ENCODE results near the gene TMEM175.

The TMEM175 gene, protein sequence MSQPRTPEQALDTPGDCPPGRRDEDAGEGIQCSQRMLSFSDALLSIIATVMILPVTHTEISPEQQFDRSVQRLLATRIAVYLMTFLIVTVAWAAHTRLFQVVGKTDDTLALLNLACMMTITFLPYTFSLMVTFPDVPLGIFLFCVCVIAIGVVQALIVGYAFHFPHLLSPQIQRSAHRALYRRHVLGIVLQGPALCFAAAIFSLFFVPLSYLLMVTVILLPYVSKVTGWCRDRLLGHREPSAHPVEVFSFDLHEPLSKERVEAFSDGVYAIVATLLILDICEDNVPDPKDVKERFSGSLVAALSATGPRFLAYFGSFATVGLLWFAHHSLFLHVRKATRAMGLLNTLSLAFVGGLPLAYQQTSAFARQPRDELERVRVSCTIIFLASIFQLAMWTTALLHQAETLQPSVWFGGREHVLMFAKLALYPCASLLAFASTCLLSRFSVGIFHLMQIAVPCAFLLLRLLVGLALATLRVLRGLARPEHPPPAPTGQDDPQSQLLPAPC

DNA sequence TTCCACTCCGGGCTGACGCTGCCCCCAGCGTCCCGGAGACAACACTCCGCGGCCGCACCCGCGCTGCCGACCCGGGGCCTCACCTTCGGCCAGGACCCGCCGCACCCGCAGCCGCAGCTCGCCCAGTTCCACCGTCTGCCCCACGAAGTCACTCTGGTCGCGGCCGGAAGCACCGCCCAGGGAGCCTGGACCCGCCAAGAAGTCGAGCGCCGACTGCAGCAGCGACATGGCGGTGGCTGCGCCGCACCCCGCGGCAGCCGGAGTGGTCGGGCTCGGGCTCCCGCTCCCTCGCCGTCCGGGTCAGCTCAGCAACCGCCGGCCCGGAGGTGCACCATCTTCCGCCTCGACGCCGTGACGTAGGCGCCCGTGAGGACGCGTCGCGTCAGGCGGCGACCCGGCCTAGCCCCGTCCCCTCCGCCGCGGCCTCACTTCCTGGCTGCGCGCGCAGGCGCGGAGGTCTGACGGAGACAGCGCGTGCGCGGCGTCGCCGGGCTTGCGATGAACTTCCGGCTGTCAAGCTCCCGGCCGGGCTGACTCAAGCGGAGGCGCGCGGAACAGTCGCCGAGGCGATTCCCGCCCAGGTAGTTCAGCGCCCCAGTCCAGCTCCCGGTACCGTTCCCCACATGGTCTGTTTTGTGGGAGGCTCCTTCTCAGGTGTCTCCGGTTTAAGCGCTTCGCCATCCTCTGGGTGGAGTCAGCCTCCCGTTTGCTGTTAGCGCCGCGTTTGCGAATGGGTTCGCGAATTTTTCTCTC, at the start of gene TMEM175, which contains the start of gene GAK:
TSS of gene TMEM175 (plus strand) at position 501 of the 753 bp plus-strand sequence. CDS start 15,280 bp downstream, outside the sequence.
TSS of gene GAK (minus strand) at position 357 of the 753 bp plus-strand sequence. CDS start at position 228, 129 bp downstream.
- DNase-seq = peak; percentile 98

DNA sequence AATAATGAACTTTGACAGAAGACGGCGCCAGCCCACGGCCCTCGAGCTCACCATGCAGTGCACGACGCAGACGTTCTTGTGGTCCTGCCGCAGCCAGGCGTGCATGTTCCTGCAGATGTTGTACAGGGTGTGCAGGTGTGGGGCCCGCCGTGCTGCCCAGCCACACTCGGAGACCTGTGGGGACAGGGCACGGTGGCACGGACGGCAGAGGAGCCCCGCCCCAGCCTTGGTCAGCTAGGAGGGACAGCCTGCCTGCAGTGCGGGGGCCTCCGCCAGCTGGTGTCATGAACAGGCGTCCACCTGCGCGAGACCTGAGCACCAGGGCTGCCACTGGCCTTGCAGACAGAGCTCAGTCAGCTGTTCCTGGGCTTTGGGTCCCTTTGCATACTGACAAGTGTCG, 49.6 kb upstream of the TMEM175 start:
- no peak for DNase-seq

DNA sequence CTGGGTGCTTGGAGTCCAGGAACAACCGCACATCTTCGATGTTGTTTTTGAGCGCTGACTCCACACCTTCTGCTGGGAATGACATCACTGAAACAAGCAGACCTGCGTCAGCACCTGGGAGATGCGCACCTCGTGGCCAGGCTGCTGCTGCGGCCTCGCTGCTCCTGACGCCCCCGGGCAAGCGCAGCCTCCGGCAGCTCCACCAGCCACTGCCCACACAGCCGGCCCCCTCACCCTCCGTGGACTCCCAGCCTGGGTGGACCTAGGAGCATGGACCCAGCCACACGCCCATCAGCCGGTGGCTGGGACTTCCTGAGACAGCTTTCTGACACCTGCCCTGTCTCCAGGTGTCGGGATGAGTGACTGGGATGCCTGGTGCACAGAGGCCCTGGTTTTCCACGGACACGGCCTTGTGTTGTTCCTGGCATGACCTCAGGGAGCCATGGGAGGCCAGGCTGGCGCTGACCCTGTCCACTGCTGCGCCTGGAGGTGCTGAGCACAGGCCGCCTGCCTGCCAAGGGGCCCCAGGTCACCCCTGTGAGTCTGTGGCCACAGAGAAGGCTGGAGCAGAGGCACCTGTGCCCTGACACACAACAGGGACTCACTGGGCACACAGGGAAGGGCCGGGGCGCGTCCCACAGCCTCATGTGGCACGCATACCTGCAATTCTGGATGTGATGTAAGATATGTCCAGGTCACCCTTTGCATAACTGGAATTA, 48.7 kb upstream of the TMEM175 start:
- DNase-seq = no peak

DNA sequence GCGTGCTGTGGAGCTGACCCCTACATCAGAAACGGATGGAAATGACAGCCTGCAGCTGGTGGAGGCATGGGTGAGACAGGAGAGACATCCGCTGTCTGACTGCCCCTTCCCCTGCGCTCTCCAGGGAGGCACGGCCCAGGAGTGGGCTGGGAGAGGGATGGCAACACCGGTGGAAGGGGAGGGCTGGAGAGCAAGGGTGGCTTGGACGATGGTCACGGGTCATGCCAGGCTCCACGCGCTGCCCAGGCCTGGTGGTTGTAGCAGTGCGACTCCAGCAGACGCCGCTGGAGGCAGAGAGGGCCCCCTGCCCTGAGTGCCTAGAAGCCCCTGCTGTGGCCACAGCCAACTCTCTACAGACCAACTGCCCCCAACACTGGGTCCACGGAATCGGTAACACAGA, 48.0 kb upstream of the TMEM175 start:
- DNase-seq = no peak

DNA sequence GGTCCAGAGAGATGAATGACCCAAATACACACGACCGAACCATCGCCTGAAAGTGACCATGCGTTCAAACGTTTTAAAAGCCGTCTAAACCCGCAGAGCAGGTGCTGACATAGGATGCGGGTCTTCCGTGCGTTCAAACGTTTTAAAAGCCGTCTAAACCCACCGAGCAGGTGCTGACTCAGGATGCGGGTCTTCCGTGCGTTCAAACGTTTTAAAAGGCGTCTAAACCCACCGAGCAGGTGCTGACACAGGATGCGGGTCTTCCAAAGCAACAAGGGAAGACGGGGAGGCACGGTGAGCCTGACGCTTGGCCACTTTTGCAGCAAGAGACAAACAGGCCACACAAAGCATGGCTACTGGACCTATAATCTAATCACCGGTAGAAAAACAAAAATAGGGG, 47.4 kb upstream of the TMEM175 start:
- no peak for DNase-seq

DNA sequence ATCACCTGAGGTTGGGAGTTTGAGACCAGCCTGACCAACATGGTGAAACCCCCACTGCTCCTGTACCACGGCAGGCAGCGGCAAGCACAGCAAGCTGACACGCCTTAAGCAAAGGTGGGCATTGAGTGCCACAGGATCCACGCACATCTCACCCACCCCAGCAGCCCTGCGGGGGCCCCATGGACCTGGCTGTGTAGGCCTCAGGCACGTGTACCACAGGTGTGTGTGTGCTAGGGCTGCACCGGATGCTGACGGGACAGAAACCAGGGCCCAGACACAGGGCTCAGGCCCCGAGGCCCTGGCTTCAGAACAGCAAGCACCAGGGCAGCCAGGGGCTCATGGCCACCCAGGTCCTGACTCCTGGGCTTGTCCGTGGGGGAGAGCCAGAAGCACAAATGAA, 46.9 kb upstream of the TMEM175 start:
- DNase-seq = no peak

DNA sequence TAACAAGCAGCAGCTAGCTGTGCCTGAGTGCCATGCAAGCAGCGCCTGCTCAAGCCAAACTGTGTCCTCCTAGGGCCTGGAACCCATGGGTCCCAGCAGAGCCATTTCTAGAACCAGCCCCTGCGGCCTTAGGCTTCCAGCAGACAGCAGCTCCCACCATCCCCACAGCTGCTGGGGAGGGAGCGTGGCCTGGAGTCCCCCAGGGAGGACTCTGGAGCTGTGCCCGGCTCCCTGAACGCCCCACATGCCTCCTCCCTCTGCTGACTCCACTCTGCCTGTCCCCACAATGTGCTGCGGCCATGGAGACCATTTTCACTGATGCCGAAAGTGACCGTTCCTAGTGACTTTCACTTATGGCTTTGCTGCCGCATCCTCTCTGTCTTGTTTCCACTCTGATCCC, 46.0 kb upstream of the TMEM175 start:
- DNase-seq = no peak

DNA sequence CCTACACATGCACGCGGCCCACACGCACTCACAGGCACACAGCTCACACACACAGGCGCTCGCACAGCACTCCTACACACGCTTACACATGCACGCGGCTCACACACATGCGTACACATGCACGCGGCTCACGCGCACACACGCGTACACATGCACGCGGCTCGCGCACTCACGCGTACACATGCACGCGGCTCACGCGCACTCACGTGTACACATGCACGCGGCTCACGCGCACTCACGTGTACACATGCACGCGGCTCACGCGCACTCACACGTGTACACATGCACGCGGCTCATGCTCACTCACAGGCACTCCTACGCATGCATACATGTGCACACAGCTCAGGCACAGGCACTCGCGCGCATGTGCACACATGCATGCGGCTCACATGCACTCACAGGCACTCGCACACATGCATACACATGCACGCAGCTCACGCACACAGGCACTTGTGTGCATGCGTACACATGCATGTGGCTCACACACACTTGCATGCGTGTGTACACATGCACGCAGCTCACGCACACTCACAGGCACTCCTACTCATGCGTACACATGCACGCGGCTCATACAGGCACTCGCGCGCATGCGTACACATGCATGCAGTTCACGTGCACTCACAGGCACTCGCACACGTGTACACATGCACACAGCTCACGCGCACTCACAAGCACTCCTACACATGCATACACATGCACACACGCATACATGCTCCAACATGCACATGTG, 45.1 kb upstream of the TMEM175 start:
- DNase-seq = no peak

DNA sequence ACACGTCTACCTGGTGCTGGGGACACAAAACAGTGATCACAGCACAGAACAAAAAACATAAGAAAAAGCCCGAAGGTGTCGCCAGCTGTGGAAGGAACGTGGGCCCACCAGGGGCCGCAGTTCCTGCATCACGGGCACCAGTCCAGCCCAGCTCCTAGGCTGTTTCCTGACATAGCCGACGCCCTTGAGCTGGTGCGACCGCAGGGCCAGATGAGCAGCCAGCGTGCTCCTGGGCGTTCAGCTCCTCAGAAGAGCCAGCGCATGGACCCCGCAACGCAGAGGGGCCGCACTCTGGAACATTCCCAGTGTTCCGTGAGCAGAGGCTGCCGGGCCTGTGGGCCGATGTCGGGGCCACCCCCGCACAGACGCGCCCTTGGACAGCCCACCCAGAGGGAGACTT, 44.2 kb upstream of the TMEM175 start:
- DNase-seq = no peak

DNA sequence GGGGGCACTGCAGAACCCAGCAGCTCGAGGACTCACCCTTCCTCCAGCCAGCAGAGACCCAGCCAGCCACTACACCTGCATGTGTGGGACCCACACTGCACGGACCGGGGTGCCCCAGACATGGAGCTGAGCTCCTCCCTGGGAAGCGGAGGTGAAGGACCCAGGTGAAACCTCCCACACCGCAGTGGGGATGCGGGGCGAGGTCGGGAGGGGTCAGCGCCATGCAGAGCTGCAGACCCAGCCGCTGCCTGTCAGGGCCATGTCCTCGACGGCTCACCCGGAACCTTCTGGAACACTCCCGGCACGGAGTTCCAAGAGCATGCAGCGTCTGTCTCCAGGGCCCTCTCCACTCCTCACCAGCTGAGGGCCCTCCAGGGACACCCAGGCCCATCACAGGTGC, 42.7 kb upstream of the TMEM175 start:
- DNase-seq = no peak

DNA sequence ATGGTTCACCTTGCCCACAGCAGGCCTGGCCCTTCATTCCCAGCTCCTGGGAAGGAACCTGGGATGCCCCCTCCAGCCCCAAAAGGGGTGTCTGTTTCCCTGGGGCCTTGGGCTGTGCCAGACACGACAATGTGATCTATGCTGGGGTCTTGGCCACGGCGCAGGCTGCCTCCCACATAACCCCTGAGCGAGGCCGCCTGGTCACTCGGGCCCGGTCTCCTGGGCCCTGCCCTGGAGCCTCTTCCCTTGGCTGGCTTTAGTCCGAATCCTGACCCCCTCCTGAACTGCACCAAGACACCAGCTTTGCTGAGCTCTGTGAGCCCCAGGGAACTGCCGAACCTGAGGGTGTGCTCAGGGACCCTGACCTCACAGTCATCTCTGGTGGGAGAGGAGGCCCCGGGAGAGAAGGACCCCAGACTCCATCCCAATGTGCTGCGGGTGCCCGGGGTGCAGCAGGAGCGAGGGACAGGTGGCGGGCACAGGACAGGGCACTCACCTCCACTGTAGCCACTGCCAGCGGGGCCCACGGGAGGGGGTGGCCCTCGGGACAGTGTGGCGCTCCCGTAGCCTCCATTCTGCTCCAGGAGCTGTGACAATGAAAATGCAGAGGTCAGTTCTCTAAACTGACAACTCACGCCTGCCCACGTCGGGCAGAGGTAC, 42.1 kb upstream of the TMEM175 start:
- DNase-seq = no peak

DNA sequence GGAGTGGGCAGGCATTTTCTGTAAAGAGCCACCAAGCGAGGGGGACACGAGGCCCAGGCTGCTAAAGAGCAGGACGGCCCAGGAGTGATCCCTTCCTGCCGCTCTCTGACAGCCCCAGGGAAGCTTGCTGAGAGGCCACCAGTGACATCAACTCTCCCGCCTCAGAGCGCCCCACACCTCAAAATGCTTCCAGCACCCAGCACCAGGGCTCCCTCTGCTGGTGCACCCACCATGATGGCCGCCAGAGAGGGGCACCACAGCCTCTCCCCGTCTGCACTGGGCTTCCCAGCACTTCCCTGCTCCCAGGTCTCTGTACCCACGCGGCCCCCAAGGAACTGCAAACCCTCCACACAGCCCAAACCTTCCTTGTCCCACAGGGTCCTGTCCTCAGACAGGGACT, 40.5 kb upstream of the TMEM175 start:
- DNase-seq = peak; percentile 44

DNA sequence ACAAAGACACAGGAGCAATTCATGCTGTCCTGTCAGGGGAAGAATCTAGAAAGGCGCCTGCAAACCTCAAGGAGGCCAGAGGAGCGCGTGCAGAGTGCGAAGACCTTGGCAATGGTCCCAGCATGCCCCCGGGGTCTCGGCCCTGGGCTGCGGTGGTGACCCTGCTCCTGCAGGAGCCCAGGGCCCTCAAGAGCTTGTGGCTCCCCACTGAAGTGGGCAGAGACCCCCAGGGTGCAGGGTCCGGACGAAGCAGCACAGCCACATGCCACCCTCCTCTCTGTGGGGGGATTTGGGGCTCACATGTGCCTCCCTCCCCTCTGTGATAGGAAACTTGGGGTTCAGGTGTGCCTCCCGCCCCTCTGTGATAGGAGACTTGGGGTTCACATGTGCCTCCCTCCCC, 39.5 kb upstream of the TMEM175 start:
- no peak for DNase-seq

DNA sequence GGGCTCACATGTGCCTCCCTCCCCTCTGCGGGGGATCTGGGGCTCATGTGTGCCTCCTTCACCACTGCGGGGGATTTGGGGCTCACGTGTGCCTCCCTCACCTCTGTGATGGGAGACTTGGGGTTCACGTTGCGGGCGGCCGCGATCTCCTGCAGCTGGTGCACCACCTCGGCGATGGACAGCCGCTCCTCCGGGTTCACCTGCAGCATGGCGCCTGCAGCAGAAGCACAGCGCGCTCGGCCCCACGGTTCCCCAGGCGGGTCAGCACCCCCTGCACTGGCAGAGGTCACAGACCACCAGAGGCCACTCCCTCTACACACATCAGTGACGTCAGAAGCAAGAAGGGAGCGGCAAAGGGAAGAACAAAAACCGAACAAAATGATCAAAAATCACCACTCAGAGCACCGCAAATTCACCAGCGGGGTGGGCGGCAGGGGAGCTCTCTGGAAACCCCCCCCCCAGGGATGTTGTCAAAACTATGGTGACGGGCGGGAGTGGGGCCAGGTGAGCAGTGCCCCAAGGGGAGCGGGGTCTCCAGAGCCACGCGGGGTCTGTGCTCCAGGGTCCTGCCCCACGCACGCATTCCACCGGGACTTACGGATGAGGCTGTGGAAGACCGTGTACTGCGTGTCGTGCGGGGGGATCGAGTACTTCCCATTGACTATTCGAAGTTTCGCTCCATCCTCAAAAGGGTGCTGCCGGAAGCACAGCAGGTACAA, 38.8 kb upstream of the TMEM175 start:
- no peak for DNase-seq

DNA sequence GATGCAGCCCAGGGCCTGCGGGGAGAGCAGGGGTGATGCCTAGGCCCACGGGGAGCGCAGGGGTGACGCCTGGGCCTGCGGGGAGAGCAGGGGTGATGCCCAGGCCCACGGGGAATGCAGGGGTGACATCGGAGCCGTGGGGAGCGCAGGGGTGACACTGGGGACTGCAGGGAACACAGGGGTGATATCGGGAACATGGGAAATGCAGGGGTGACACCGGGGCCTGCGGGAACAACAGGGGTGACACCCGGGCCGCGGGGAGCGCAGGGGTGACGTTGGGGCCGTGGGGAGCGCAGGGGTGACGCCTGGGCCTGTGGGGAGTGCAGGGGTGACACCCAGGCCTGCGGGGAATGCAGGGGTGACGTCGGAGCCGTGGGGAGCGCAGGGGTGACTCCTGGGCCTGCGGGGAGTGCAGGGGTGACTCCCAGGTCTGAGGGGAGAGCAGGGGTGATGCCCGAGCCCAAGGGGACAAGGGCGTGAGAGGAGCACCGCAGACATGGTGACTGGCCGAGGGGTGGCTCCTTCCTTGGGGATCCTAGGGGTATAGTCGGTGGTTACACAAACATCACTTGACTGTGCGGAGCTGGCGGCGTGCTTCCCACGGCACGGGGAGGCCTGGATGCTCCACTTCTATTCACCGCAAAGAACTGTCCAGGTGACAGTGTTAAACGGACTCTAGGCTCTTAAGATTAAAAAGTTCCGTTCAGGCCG, 38.1 kb upstream of the TMEM175 start:
- no peak for DNase-seq

DNA sequence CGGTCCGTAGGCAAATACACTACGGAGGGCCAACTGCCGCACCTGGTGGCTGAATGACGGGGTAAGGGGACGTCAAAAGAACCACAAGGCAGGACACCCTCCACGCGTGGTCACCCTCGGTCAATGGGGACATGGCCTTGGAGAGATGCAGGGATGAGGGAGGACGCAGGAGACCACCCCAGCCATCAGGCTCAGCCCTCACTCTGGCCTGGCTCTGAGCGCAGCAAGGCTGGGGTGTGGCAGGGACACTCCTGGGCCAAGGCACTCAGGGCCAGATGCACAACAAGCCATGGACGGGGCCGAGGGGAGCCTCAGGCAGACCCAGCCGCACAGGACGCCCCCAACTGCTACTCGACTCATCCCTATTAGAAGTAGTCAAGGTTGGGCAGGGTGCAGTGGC, 36.7 kb upstream of the TMEM175 start:
- DNase-seq = no peak

DNA sequence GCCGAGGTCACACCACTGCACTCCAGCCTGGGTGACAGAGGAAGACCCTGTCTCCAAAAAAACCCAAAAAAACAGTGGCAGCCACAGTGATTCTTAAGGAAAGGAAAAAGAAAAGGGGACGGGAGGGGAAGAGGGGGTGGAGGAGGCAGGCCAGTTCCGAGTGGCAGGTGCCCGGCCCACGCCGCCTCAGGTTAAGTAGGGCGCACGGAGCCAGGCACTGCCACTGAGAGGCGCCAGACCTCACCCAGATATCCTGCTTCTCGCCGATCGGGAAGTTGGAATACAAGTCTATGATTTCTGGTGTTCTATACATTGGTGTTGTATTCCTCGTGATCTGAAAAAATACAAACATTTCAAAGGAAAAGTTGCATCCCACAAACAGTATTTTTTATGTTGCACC, 36.0 kb upstream of the TMEM175 start:
- no peak for DNase-seq

DNA sequence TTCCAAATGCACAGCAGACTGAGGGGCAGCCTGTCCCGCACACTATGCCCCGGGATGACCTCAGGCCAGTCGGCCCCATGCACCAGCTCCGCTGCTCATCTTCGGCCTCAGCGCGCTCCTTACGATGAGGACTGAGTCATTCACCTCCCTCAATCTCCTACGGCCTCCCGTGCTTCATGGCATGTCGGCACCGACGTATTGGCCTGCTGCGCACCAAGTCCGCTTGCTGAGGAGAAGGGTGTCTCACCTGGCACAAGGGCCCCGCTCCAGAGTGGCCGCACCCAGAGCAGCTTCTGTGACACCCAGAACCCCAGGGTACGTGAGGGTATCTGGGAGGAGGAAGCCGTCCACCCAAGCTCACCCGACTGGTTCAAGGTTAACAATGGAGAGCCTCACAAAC, 35.6 kb upstream of the TMEM175 start:
- no peak for DNase-seq

DNA sequence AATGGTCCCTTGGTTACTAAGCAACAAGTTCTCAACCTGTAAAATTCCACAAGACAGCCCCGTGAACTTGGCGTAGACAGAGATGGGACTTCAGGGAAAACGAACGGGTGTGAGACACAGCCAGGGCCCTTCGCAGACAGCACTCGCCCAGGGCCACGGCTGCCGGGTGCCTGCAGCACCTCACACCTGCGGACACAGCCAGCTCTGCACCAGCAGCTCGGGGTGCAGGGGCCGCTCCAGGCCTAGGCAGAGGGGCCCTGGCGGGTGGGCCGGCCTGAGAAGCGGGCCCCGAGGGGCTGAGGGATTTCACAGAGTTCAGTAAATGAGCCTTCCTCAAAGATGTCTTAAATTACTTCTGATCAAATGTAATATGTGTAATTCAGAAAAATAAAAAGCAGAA, 34.1 kb upstream of the TMEM175 start:
- no peak for DNase-seq

DNA sequence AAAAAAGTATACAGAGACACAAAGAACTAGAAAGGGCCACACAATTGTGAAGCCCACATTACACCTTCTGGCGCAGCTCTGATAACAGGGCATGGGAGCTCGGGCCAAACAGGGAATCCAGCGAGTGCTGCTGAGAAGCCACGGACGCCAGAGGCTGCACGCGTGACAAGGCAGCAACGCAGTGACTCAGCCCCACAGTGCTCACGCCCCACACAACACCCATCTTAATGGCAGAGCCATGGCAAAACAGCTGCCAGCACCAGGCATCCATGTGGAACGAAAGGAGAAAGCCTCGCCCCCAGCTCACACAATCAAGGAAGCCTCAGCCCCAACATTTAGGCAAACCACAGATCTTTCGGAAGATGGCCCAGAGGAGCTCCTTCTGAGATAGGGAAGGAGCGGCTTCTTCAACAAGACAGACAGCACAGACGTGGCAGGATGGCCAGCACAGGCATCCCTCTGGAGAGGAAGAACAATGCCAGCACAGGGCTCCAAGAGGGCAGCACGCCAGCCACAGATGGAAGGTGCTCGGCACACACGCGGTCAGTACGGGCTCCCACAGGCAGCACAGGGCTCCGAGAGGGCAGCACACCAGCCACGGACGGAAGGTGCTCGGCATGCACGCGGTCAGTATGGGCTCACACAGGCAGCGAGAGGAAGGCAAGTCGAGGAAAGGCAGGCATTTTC, 33.2 kb upstream of the TMEM175 start:
- DNase-seq = no peak

Measured in hematopoietic multipotent progenitor cell treated with erythropoietin and hydrocortisone succinate and interleukin-3 and kit ligand, for 4 days (in vitro differentiated cells).